SU-DHL-6 (cell line): ENCODE results near the gene CCNJL.
"Not testable (repeated sequence)": the region's sequence is repeated elsewhere in the genome, so short reads cannot be mapped to it uniquely, and the experiment has no call there.

Source experiments
- H2AFZ ChIP-seq: fragments of 200-600 bp; sonication (generic); 2 replicates; pipeline ENCODE4 v1.6.1; 2014; ENCODE audit warnings: low read depth, mild to moderate bottlenecking, moderate library complexity, mixed read lengths, antibody characterized with exemption, low read length; ENCODE audit not compliant: severe bottlenecking
- H3F3A ChIP-seq: fragments of 200-600 bp; shearing (Covaris generic); 2 replicates; pipeline ENCODE4 v1.6.0; 2016; ENCODE audit warnings: antibody characterized with exemption, mild to moderate bottlenecking; ENCODE audit not compliant: insufficient read depth
- H3K27ac ChIP-seq: fragments of 200-600 bp; sonication (generic); 2 replicates; pipeline ENCODE4 v1.5.1; 2016; ENCODE audit warnings: low read depth, mild to moderate bottlenecking, low read length, moderate library complexity, mixed read lengths
- H3K27me3 ChIP-seq: fragments of 200-600 bp; sonication (generic), shearing (Covaris generic); 2 replicates; pipeline ENCODE4 v1.6.0; 2014; ENCODE audit warnings: mild to moderate bottlenecking, low read length
- H3K36me3 ChIP-seq: fragments of 200-600 bp; sonication (generic); 2 replicates; pipeline ENCODE4 v1.6.1; 2014; ENCODE audit warnings: mild to moderate bottlenecking, low read length, mixed read lengths
- H3K4me2 ChIP-seq: fragments of 300-600, 200-600 bp; shearing (Covaris generic), sonication (generic); 2 replicates; pipeline ENCODE4 v1.6.0; 2014; ENCODE audit warnings: low read length, low read depth, mild to moderate bottlenecking; ENCODE audit not compliant: poor library complexity, severe bottlenecking
- H3K4me3 ChIP-seq: fragments of 200-600 bp; sonication (generic); 2 replicates; pipeline ENCODE4 v1.5.1; 2014; ENCODE audit warnings: antibody characterized with exemption, low read length, mild to moderate bottlenecking, mixed read lengths; ENCODE audit not compliant: insufficient read depth, poor library complexity, severe bottlenecking
- H3K79me2 ChIP-seq: fragments of 200-600 bp; sonication (generic); 2 replicates; pipeline ENCODE4 v1.6.1; 2014; ENCODE audit warnings: mild to moderate bottlenecking, low read length, moderate library complexity; ENCODE audit not compliant: insufficient read depth
- H3K9ac ChIP-seq: fragments of 200-600 bp; sonication (generic); 2 replicates; pipeline ENCODE4 v1.7.0; 2014; ENCODE audit warnings: mild to moderate bottlenecking, low read length
- H3K9me2 ChIP-seq: fragments of 200-600 bp; sonication (generic); replicated peaks from 2 replicates; pipeline ENCODE4 v1.6.1; 2014; ENCODE audit warnings: low read length; ENCODE audit not compliant: insufficient read depth
- H3K9me3 ChIP-seq: fragments of 200-600 bp; sonication (generic); 2 replicates; pipeline ENCODE4 v1.6.1; 2014; ENCODE audit warnings: low read length, mixed read lengths; ENCODE audit not compliant: insufficient read depth
- H4K20me1 ChIP-seq: fragments of 200-600 bp; sonication (generic); 2 replicates; pipeline ENCODE4 v1.6.1; 2014; ENCODE audit warnings: low read depth, mild to moderate bottlenecking, antibody characterized with exemption, low read length, moderate library complexity, mixed read lengths
- CTCF ChIP-seq: fragments of 200-600 bp; sonication (generic); IDR thresholded peaks from one replicate; pipeline ENCODE4 v1.5.1; 2017; ENCODE audit warnings: antibody characterized with exemption, mild to moderate bottlenecking, low read length, moderate library complexity; ENCODE audit not compliant: insufficient read depth, poor library complexity, severe bottlenecking
- EZH2phosphoT487 ChIP-seq: fragments of 200-600 bp; sonication (generic), shearing (Covaris generic); conservative IDR thresholded peaks from 2 replicates; pipeline ENCODE4 v1.6.1; 2018; ENCODE audit warnings: mild to moderate bottlenecking, antibody characterized with exemption, low read length, moderate library complexity, mixed read lengths

The CCNJL gene

GRCh38 chr5:160250826-160251225 is 61.5 kb downstream of the CCNJL start:
- no peak overlapping the region for H3K27ac ChIP-seq
- no peak overlapping the region for H3K9ac ChIP-seq
- H2AFZ ChIP-seq = no peak overlapping the region
- no peaks in the 10 kb centered on the region for H3K79me2 ChIP-seq
- no peaks in the 10 kb centered on the region for H3F3A ChIP-seq
- H3K4me3 ChIP-seq = no peak overlapping the region
- no peaks in the 10 kb centered on the region for H3K36me3 ChIP-seq
- H4K20me1 ChIP-seq = no peaks in the 10 kb centered on the region
- no peaks in the 10 kb centered on the region for H3K27me3 ChIP-seq
- H3K9me3 ChIP-seq = no peaks in the 10 kb centered on the region
- TF ChIP-seq CTCF (no peak), EZH2phosphoT487 (no peak)
- H3K9me2 ChIP-seq = no peaks in the 10 kb centered on the region
- H3K4me2 ChIP-seq = no peak overlapping the region

DNA sequence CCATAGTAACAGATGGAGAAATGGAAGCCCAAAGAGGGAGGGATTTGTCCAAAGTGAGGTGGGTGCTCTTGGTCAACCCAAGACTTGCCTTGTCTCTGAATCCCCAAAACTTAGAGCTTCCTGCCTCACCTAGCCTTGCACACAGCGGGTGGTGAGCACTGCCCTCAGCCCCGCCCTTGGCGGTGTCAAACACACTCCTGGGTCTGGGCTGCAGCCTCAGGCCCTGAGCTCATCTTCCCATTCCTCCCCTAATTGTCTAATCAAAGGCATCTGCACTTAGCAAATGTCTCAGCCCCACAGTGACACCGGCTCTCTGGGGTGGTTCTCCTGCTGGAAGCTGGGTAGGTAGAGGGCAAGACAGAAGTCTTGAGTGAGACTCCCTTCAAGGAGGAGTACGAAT is 62.1 kb downstream of the CCNJL start:
- no peaks in the 10 kb centered on the region for H3K36me3 ChIP-seq
- no peaks in the 10 kb centered on the region for H3F3A ChIP-seq
- no peaks in the 10 kb centered on the region for H4K20me1 ChIP-seq
- TF ChIP-seq CTCF (no peak), EZH2phosphoT487 (no peak)
- H3K9me3 ChIP-seq = no peaks in the 10 kb centered on the region
- no peak overlapping the region for H2AFZ ChIP-seq
- H3K4me2 ChIP-seq = no peak overlapping the region
- no peak overlapping the region for H3K9ac ChIP-seq
- no peaks in the 10 kb centered on the region for H3K9me2 ChIP-seq
- no peaks in the 10 kb centered on the region for H3K79me2 ChIP-seq
- no peak overlapping the region for H3K27ac ChIP-seq
- H3K27me3 ChIP-seq = no peaks in the 10 kb centered on the region
- no peak overlapping the region for H3K4me3 ChIP-seq

GRCh38 chr5:160249570-160249969 is 62.8 kb downstream of the CCNJL start:
- not testable (repeated sequence) for H3K27me3 ChIP-seq, H3K9ac ChIP-seq, H4K20me1 ChIP-seq, H3K27ac ChIP-seq, H3F3A ChIP-seq, H3K36me3 ChIP-seq, H3K4me3 ChIP-seq, H3K4me2 ChIP-seq, H2AFZ ChIP-seq, H3K79me2 ChIP-seq, H3K9me2 ChIP-seq, H3K9me3 ChIP-seq

- Histone ChIP-seq H3K27ac (no peak overlapping the region), H4K20me1 (no peaks in the 10 kb centered on the region), H2AFZ (no peak overlapping the region), H3K27me3 (no peaks in the 10 kb centered on the region), H3K4me3 (no peak overlapping the region), H3K79me2 (no peaks in the 10 kb centered on the region), H3K9ac (no peak overlapping the region), H3K4me2 (no peak overlapping the region), H3K9me3 (no peaks in the 10 kb centered on the region), H3F3A (no peaks in the 10 kb centered on the region), H3K36me3 (no peaks in the 10 kb centered on the region), H3K9me2 (no peaks in the 10 kb centered on the region)
- TF ChIP-seq EZH2phosphoT487 (no peak), CTCF (no peak)
These were observed 66.8 kb downstream of the CCNJL start for GRCh38 chr5:160245506-160246086.
